GM18508 (cell line): ENCODE measurements around the gene ZNF385C.

Experiments used
- ATAC-seq: cut with Tn5 transposase; IDR thresholded peaks from one replicate; pipeline ENCODE4 v1.9.1; 2021; ENCODE audit warnings: moderate number of reproducible peaks; ENCODE audit not compliant: insufficient read depth, unreplicated experiment

Gene ZNF385C

GRCh38 chr17:42002175-42002791, 96.0 kb downstream of the ZNF385C start:
- no peak for ATAC-seq

- no peak for ATAC-seq
Measured at GRCh38 chr17:42001729-42002128, 96.5 kb downstream of the ZNF385C start.

GRCh38 chr17:42000413-42001133, 97.7 kb downstream of the ZNF385C start:
- no peak for ATAC-seq

- ATAC-seq = no peak
Measured at GRCh38 chr17:41998497-41998896, 99.8 kb downstream of the ZNF385C start.

- ATAC-seq = no peak
Measured at GRCh38 chr17:41996855-41997164, 101.5 kb downstream of the ZNF385C start.

- ATAC-seq = no peak
Measured at GRCh38 chr17:41992576-41992975, 105.7 kb downstream of the ZNF385C start.

- no peak for ATAC-seq
Measured at GRCh38 chr17:41989702-41990419, 108.4 kb downstream of the ZNF385C start.

- no peak for ATAC-seq
Measured at GRCh38 chr17:41988418-41988817, 109.9 kb downstream of the ZNF385C start.

GRCh38 chr17:41987642-41988041, 110.6 kb downstream of the ZNF385C start:
- ATAC-seq = no peak

GRCh38 chr17:41986634-41987033, 111.6 kb downstream of the ZNF385C start:
- no peak for ATAC-seq

- ATAC-seq = no peak
Measured at GRCh38 chr17:41985919-41986318, 112.4 kb downstream of the ZNF385C start.

- no peak for ATAC-seq
Measured at GRCh38 chr17:41984454-41984853, 113.8 kb downstream of the ZNF385C start.

GRCh38 chr17:41982026-41982760, 116.1 kb downstream of the ZNF385C start:
- no peak for ATAC-seq

- ATAC-seq = no peak
Measured at GRCh38 chr17:41977991-41978390, 120.3 kb downstream of the ZNF385C start.

GRCh38 chr17:41976142-41976768, 122.0 kb downstream of the ZNF385C start:
- no peak for ATAC-seq
